WTC11 (cell line): ENCODE results near the gene MKX. TPM values are rescaled to one million over a fixed set of nuclear protein-coding genes. Genes with fewer than 3 reads are reported as not detected.

ENCODE experiments used
- ATAC-seq: fragments of 200-7000 bp; cut with Tn5 transposase; 2 replicates; pipeline ENCODE4 v1.10.0; 2021; ENCODE audit warnings: mild to moderate bottlenecking, moderate library complexity
- CTCF ChIA-PET: fragments of 300-600 bp; sonication (Branson Sonifier 250); formaldehyde crosslinking; loops from one replicate; lab custom pipeline; 2021; ENCODE audit warnings: antibody characterized with exemption; lab: Charles Lee
- POLR2A ChIA-PET: fragments of 350-600 bp; sonication (Branson Sonifier 250); formaldehyde crosslinking; loops from one replicate; lab custom pipeline; 2021; ENCODE audit warnings: antibody characterized with exemption; lab: Charles Lee
- DNase-seq: peaks from one replicate; pipeline ENCODE4 v3.0.0; 2021; ENCODE audit warnings: low spot score
- H3K27ac Mint-ChIP-seq: 2 replicates; pipeline ENCODE4 v1.8.0; 2021; ENCODE audit warnings: mixed read lengths
- H3K27me3 Mint-ChIP-seq: 2 replicates; pipeline ENCODE4 v1.8.0; 2021; ENCODE audit warnings: low read depth, mild to moderate bottlenecking, moderate library complexity, mixed read lengths
- H3K36me3 Mint-ChIP-seq: 2 replicates; pipeline ENCODE4 v1.8.0; 2021; ENCODE audit warnings: mixed read lengths
- H3K4me1 Mint-ChIP-seq: 2 replicates; pipeline ENCODE4 v1.8.0; 2022; ENCODE audit warnings: mixed read lengths
- H3K4me3 Mint-ChIP-seq: 2 replicates; pipeline ENCODE4 v1.8.0; 2021; ENCODE audit warnings: mild to moderate bottlenecking, moderate library complexity, mixed read lengths
- H3K9me3 Mint-ChIP-seq: 2 replicates; pipeline ENCODE4 v1.8.0; 2021; ENCODE audit warnings: mixed read lengths
- AR ChIP-seq: fragments of 250-450 bp; sonication (Bioruptor Pico); IDR thresholded peaks from 2 replicates; pipeline ENCODE4 v1.9.0; 2021; ENCODE audit warnings: mild to moderate bottlenecking
- ATF2 ChIP-seq: sonication (generic); formaldehyde crosslinking; IDR thresholded peaks from 2 replicates; pipeline ENCODE4 v1.8.1; 2022; ENCODE audit warnings: low read depth, missing genetic modification reagents, borderline replicate concordance
- E2F1 ChIP-seq: sonication (generic); formaldehyde crosslinking; IDR thresholded peaks from 2 replicates; pipeline ENCODE4 v1.8.0; 2022; ENCODE audit warnings: mild to moderate bottlenecking, missing genetic modification reagents
- ETV6 ChIP-seq: sonication (generic); formaldehyde crosslinking; IDR thresholded peaks from 2 replicates; pipeline ENCODE4 v1.8.1; 2022; ENCODE audit warnings: mild to moderate bottlenecking, missing genetic modification reagents
- FOXJ3 ChIP-seq: sonication (generic); formaldehyde crosslinking; IDR thresholded peaks from 2 replicates; pipeline ENCODE4 v1.9.0; 2021; ENCODE audit warnings: missing genetic modification reagents, mild to moderate bottlenecking, borderline replicate concordance
- IRF2 ChIP-seq: sonication (generic); formaldehyde crosslinking; IDR thresholded peaks from 2 replicates; pipeline ENCODE4 v1.8.0; 2022; ENCODE audit warnings: low read depth, missing genetic modification reagents, borderline replicate concordance
- MAX ChIP-seq: sonication (generic); formaldehyde crosslinking; IDR thresholded peaks from 2 replicates; pipeline ENCODE4 v1.8.0; 2022; ENCODE audit warnings: mild to moderate bottlenecking, missing genetic modification reagents
- NFE2L1 ChIP-seq: sonication (generic); formaldehyde crosslinking; IDR thresholded peaks from 2 replicates; pipeline ENCODE4 v1.8.1; 2023; ENCODE audit warnings: missing genetic modification reagents
- NR3C1 ChIP-seq: sonication (generic); formaldehyde crosslinking; conservative IDR thresholded peaks from 2 replicates; pipeline ENCODE4 v1.8.1; 2023; ENCODE audit warnings: low read depth, mild to moderate bottlenecking, missing genetic modification reagents
- PREB ChIP-seq: sonication (generic); formaldehyde crosslinking; IDR thresholded peaks from 2 replicates; pipeline ENCODE4 v1.8.1; 2022; ENCODE audit warnings: mild to moderate bottlenecking, missing genetic modification reagents, moderate library complexity, borderline replicate concordance
- PRRX2 ChIP-seq: fragments of 250-450 bp; sonication (Bioruptor Pico); IDR thresholded peaks from 2 replicates; pipeline ENCODE4 v1.8.0; 2021; ENCODE audit warnings: mild to moderate bottlenecking
- SMAD4 ChIP-seq: sonication (generic); formaldehyde crosslinking; IDR thresholded peaks from 2 replicates; pipeline ENCODE4 v1.8.0; 2022; ENCODE audit warnings: mild to moderate bottlenecking, missing genetic modification reagents
- ZMAT4 ChIP-seq: fragments of 250-450 bp; sonication (Bioruptor Pico); IDR thresholded peaks from 2 replicates; pipeline ENCODE4 v1.9.0; 2021; ENCODE audit warnings: mild to moderate bottlenecking
- ZNF138 ChIP-seq: sonication (generic); formaldehyde crosslinking; conservative IDR thresholded peaks from 2 replicates; pipeline ENCODE4 v1.8.1; 2022; ENCODE audit warnings: mild to moderate bottlenecking, moderate library complexity, missing genetic modification reagents
- ZNF219 ChIP-seq: sonication (generic); formaldehyde crosslinking; IDR thresholded peaks from 2 replicates; pipeline ENCODE4 v1.8.0; 2023; ENCODE audit warnings: missing genetic modification reagents, mild to moderate bottlenecking, borderline replicate concordance
- ZNF396 ChIP-seq: fragments of 250-450 bp; sonication (Bioruptor Pico); IDR thresholded peaks from 2 replicates; pipeline ENCODE4 v1.8.0; 2021; ENCODE audit warnings: mild to moderate bottlenecking, moderate library complexity, borderline replicate concordance
- ZNF425 ChIP-seq: fragments of 250-450 bp; sonication (Bioruptor Pico); conservative IDR thresholded peaks from 2 replicates; pipeline ENCODE4 v1.9.0; 2021; ENCODE audit warnings: mild to moderate bottlenecking
- ZNF532 ChIP-seq: fragments of 250-450 bp; sonication (Bioruptor Pico); IDR thresholded peaks from 2 replicates; pipeline ENCODE4 v1.9.0; 2021; ENCODE audit warnings: mild to moderate bottlenecking, borderline replicate concordance
- total RNA-seq: library from RNA; stranded (reverse); gene quantifications from 3 replicates; pipeline ENCODE4 v1.2.3, GENCODE V29; 2021

MKX gene
- total RNA-seq, 1 experiment from 2014 or later: 1.2 TPM

- ChIA-PET CTCF (no interaction called here), POLR2A (no interaction called here)
Observed at GRCh38 chr10:27736396-27736795, 9.2 kb downstream of the MKX start.

GRCh38 chr10:27730041-27730440, 15.6 kb downstream of the MKX start:
- Mint-ChIP-seq H3K9me3 (no peaks in the 10 kb centered on the region), H3K27ac (no peak overlapping the region), H3K4me1 (peaks cover 13% of the 10 kb centered on the region), H3K36me3 (no peaks in the 10 kb centered on the region), H3K4me3 (no peak overlapping the region), H3K27me3 (no peaks in the 10 kb centered on the region)
- POLR2A ChIA-PET: no interaction called here
- ATAC-seq (no peak), DNase-seq (no peak)
- CTCF ChIA-PET: no interaction called here
- TF ChIP-seq PREB (no peak), PRRX2 (CRISPR knock-in tag) (no peak), ZNF138 (CRISPR knock-in tag) (no peak), ZNF425 (no peak), ETV6 (CRISPR knock-in tag) (no peak), ATF2 (no peak), MAX (no peak), NFE2L1 (CRISPR knock-in tag) (no peak), ZNF219 (CRISPR knock-in tag) (no peak), E2F1 (CRISPR knock-in tag) (no peak), AR (CRISPR knock-in tag) (no peak), NR3C1 (CRISPR knock-in tag) (no peak)

More at GRCh38 chr10:27736396-27736795, 9.2 kb downstream of the MKX start:
- TF ChIP-seq SMAD4 (CRISPR knock-in tag) (no peak), FOXJ3 (CRISPR knock-in tag) (no peak), IRF2 (no peak), ZNF396 (CRISPR knock-in tag) (no peak), ZMAT4 (CRISPR knock-in tag) (no peak), ZNF532 (CRISPR knock-in tag) (no peak)
- Mint-ChIP-seq H3K9me3 (no peaks in the 10 kb centered on the region), H3K27me3 (peaks cover 16% of the 10 kb centered on the region), H3K4me3 (no peak overlapping the region), H3K27ac (no peak overlapping the region), H3K4me1 (peaks cover 5% of the 10 kb centered on the region), H3K36me3 (no peaks in the 10 kb centered on the region)
- no peak for ATAC-seq
- DNase-seq: no peak
